Smooth muscle cell (in vitro differentiated cells): ENCODE results near the gene BCL2. TPM values are rescaled to one million over a fixed set of nuclear protein-coding genes. Genes with fewer than 3 reads are reported as not detected.

Experiments
- DNase-seq: peaks from one replicate; lab custom pipeline; 2025; ENCODE audit not compliant: unreplicated experiment; lab: John Stamatoyannopoulos, UW
- H2AFZ ChIP-seq: fragments of 200-600 bp; sonication (generic); 2 replicates; pipeline ENCODE4 v1.6.0; 2016; ENCODE audit warnings: antibody characterized with exemption, low read depth, mild to moderate bottlenecking
- H3F3A ChIP-seq: fragments of 200-600 bp; sonication (generic); 2 replicates; pipeline ENCODE4 v1.6.0; 2017; ENCODE audit warnings: antibody characterized with exemption, low read depth
- H3K27ac ChIP-seq: fragments of 200-600 bp; sonication (generic); 2 replicates; pipeline ENCODE4 v1.5.1; 2016; ENCODE audit warnings: low read depth, mild to moderate bottlenecking
- H3K27me3 ChIP-seq: fragments of 200-600 bp; sonication (generic); 2 replicates; pipeline ENCODE4 v1.6.1; 2016; ENCODE audit warnings: low read depth, mild to moderate bottlenecking
- H3K36me3 ChIP-seq: fragments of 200-600 bp; sonication (generic); 2 replicates; pipeline ENCODE4 v1.5.1; 2016; ENCODE audit warnings: low read depth
- H3K4me1 ChIP-seq: fragments of 200-600 bp; sonication (generic); 2 replicates; pipeline ENCODE4 v1.5.1; 2016; ENCODE audit warnings: low read depth
- H3K4me2 ChIP-seq: fragments of 200-600 bp; sonication (generic); 2 replicates; pipeline ENCODE4 v1.6.0; 2016; ENCODE audit warnings: mild to moderate bottlenecking
- H3K4me3 ChIP-seq: fragments of 200-600 bp; sonication (generic); 2 replicates; pipeline ENCODE4 v1.5.1; 2016; ENCODE audit warnings: mild to moderate bottlenecking
- H3K79me2 ChIP-seq: fragments of 200-600 bp; sonication (generic); 2 replicates; pipeline ENCODE4 v1.6.0; 2016; ENCODE audit warnings: low read depth, mild to moderate bottlenecking
- H3K9ac ChIP-seq: fragments of 200-600 bp; sonication (generic); 2 replicates; pipeline ENCODE4 v1.6.0; 2016; ENCODE audit warnings: low read depth
- H3K9me3 ChIP-seq: fragments of 200-600 bp; sonication (generic); replicated peaks from 2 replicates; pipeline ENCODE4 v1.5.1; 2016; ENCODE audit warnings: low read depth
- H4K20me1 ChIP-seq: fragments of 200-600 bp; sonication (generic); 2 replicates; pipeline ENCODE4 v1.6.0; 2016; ENCODE audit warnings: low read depth
- WGBS: methylation state at CpG from one replicate; pipeline ENCODE4 v1.1.7; 2016; ENCODE audit warnings: low lambda C conversion rate; 5-methylcytosine and 5-hydroxymethylcytosine counted together
- polyA plus RNA-seq: library from polyadenylated mRNA; unstranded; fragments of >200 nt; fragmentation: Nextera tagmentation; extraction: Ambion mirVana; gene quantifications from 2 replicates; pipeline ENCODE4 v1.2.1, GENCODE V29; 2016
- total RNA-seq: library from RNA; depleted of rRNA; stranded (reverse); fragments of >200 nt; gene quantifications from 2 replicates; pipeline ENCODE4 v1.2.3, GENCODE V29; 2014
- TF ChIP-seq, protein P1 (sequence below): fragments of 200-600 bp; sonication (generic); IDR thresholded peaks from 2 replicates; pipeline ENCODE4 v1.5.1; 2017; ENCODE audit warnings: borderline replicate concordance, mild to moderate bottlenecking, antibody characterized with exemption; ENCODE audit not compliant: insufficient read depth, poor library complexity, severe bottlenecking

The BCL2 gene
- total and polyA plus RNA-seq, 2 experiments from 2014 or later = 0.85 TPM; not detected in 1

DNA sequence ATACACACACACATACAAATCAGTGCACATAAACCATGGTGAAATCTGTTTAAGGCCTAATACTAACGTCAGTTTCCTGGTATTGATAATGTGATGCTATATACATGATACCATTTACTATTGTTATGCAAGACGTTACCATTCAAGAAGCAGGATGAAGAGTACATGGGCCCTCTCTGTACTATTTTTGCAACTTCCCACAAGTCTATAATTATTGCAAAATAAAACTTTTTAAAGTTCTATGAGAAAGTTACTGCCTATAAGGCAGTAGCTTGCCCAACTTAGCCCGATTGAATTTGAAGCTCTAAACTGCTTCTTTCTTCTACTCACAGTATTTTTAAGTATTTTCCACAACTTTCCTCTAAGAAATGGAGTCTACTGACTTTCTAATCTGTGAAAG lies 74.0 kb downstream of the BCL2 start:
- Histone ChIP-seq H3K4me3 (no peak overlapping the region), H3F3A (peaks cover under 1% of the 10 kb centered on the region), H3K9ac (no peak overlapping the region), H3K9me3 (no peaks in the 10 kb centered on the region), H3K4me1 (no peaks in the 10 kb centered on the region), H2AFZ (no peak overlapping the region), H3K4me2 (no peak overlapping the region), H3K27me3 (no peaks in the 10 kb centered on the region), H3K79me2 (no peaks in the 10 kb centered on the region), H3K36me3 (no peaks in the 10 kb centered on the region), H3K27ac (no peak overlapping the region), H4K20me1 (no peaks in the 10 kb centered on the region)
- no peak for DNase-seq
- TF ChIP-seq, protein P1, sequence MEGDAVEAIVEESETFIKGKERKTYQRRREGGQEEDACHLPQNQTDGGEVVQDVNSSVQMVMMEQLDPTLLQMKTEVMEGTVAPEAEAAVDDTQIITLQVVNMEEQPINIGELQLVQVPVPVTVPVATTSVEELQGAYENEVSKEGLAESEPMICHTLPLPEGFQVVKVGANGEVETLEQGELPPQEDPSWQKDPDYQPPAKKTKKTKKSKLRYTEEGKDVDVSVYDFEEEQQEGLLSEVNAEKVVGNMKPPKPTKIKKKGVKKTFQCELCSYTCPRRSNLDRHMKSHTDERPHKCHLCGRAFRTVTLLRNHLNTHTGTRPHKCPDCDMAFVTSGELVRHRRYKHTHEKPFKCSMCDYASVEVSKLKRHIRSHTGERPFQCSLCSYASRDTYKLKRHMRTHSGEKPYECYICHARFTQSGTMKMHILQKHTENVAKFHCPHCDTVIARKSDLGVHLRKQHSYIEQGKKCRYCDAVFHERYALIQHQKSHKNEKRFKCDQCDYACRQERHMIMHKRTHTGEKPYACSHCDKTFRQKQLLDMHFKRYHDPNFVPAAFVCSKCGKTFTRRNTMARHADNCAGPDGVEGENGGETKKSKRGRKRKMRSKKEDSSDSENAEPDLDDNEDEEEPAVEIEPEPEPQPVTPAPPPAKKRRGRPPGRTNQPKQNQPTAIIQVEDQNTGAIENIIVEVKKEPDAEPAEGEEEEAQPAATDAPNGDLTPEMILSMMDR = no peak
- 96% methylated on average over 3 of the region's 3 CpGs for WGBS

DNA sequence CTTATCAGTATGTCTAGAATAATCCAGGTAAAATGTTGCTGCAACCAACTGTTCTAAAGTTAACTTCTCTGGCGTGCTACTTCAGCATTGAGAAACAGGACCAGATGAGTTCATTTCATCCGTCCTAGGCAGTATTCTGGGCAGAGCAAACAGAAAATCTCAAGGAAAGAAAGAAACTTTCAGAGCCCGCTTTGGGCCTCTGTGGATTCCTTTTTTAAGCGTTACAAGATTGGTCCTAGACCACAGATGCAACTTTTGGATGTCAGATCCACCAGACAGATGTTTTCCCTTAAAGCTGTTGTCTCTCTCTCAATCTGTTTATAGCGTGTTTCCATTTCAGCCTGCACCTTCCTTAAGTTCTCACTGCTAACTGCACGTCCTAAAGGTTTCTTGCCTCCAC lies 75.0 kb downstream of the BCL2 start:
- Histone ChIP-seq H4K20me1 (no peaks in the 10 kb centered on the region), H3K36me3 (no peaks in the 10 kb centered on the region), H3K27ac (no peak overlapping the region), H3K4me2 (no peak overlapping the region), H3K9me3 (no peaks in the 10 kb centered on the region), H3F3A (peaks cover 4% of the 10 kb centered on the region), H3K27me3 (no peaks in the 10 kb centered on the region), H3K4me3 (no peak overlapping the region), H3K79me2 (no peaks in the 10 kb centered on the region), H3K4me1 (no peaks in the 10 kb centered on the region), H2AFZ (no peak overlapping the region), H3K9ac (no peak overlapping the region)
- TF ChIP-seq, protein P1 = no peak
- DNase-seq = no peak
- WGBS = 88% methylated on average over 6 of the region's 6 CpGs

DNA sequence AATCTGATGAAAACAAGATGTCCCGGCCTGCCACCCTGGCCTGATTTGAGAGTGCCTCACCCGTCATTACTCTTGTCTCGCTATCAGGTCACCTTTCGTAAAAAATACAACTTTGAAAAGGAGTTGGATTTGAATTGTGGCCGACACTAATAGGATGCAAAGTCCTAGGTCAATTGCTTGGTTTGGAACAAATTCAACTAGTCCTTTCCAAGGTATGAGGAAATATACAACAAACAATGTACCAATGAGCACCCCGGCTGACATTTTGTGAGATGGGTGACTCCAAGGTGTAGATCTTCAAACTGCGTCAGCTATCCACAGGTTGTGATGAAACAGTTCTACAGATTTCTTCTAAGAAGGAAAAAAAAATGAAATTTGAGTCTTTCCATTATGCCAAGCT lies 77.8 kb downstream of the BCL2 start:
- Histone ChIP-seq H3K4me3 (no peak overlapping the region), H2AFZ (no peak overlapping the region), H3F3A (peaks cover 10% of the 10 kb centered on the region), H3K4me1 (peaks cover 18% of the 10 kb centered on the region), H3K36me3 (no peaks in the 10 kb centered on the region), H3K4me2 (no peak overlapping the region), H3K9me3 (no peaks in the 10 kb centered on the region), H3K9ac (no peak overlapping the region), H3K27me3 (no peaks in the 10 kb centered on the region), H3K27ac (no peak overlapping the region), H3K79me2 (no peaks in the 10 kb centered on the region), H4K20me1 (no peaks in the 10 kb centered on the region)
- WGBS = 94% methylated on average over 7 of the region's 7 CpGs
- DNase-seq = no peak
- TF ChIP-seq, protein P1 = no peak

DNA sequence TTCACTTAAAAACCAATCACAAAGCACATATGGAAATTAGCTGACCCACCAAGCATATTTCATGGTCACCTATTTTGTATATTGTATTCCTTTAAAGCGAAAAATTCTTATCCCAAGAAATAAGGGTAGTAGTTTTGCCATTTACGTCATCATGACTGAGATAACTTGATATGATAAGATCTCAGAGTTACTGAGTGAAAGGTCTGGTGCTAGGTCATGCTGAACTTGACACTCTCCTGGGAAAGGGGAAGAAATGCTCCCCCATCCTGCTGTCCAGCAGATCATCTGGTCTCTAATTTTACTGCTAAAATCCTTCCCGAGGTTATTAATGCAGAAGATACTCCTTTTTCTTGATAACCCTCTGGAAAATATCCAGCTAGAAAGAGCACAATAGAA lies 78.3 kb downstream of the BCL2 start:
- no peak overlapping the region for H2AFZ ChIP-seq
- no peak overlapping the region for H3K4me2 ChIP-seq
- H3K4me3 ChIP-seq = no peak overlapping the region
- TF ChIP-seq, protein P1 = no peak
- no peaks in the 10 kb centered on the region for H3K27me3 ChIP-seq
- H4K20me1 ChIP-seq = no peaks in the 10 kb centered on the region
- H3F3A ChIP-seq = peaks cover 10% of the 10 kb centered on the region
- 73% methylated on average over 3 of the region's 3 CpGs for WGBS
- no peaks in the 10 kb centered on the region for H3K36me3 ChIP-seq
- no peak overlapping the region for H3K27ac ChIP-seq
- H3K79me2 ChIP-seq = no peaks in the 10 kb centered on the region
- no peak overlapping the region for H3K9ac ChIP-seq
- peaks cover 18% of the 10 kb centered on the region for H3K4me1 ChIP-seq
- H3K9me3 ChIP-seq = no peaks in the 10 kb centered on the region
- no peak for DNase-seq
